CD14-positive monocyte (primary cell): ENCODE data around the gene AATK. TPM values are rescaled to one million over a fixed set of nuclear protein-coding genes. Genes with fewer than 3 reads are reported as not detected.
A peak's percentile ranks its signal among the peaks of the same experiment; 100 is the strongest.

ENCODE experiments used
- DNase-seq, 3 donors: peaks; one replicate each; pipeline ENCODE4 v3.0.0-alpha.2; 2011 to 2022
- H2AFZ ChIP-seq: 2 replicates; pipeline ENCODE4 v1.6.0; 2012; ENCODE audit warnings: mild to moderate bottlenecking, low read depth, low read length, inconsistent platforms; ENCODE audit not compliant: insufficient read depth, poor library complexity, severe bottlenecking
- H3K27ac ChIP-seq, 2 donors: 1 replicate in 1 of 2; 2 replicates in 1 of 2; pipeline ENCODE4 v1.5.1; 2012 to 2013; ENCODE audit warnings: low read length in 2 of 2, control low read depth in 1 of 2, inconsistent platforms in 1 of 2, low read depth in 1 of 2, mild to moderate bottlenecking in 1 of 2
- H3K27me3 ChIP-seq, 2 donors: one replicate each; pipeline versions ENCODE4 v1.6.0 to v1.6.1; 2011 to 2013; ENCODE audit warnings: low read length in 2 of 2; ENCODE audit not compliant: control insufficient read depth in 2 of 2, insufficient read depth in 2 of 2
- H3K36me3 ChIP-seq, 2 donors: replicated peaks in 1 of 2; 1 replicate in 1 of 2; 2 replicates in 1 of 2; pipeline versions ENCODE4 v1.5.1 to v1.6.1; 2012 to 2013; ENCODE audit warnings: low read length in 2 of 2, control low read depth in 1 of 2, inconsistent platforms in 1 of 2, mild to moderate bottlenecking in 1 of 2; ENCODE audit not compliant: insufficient read depth in 2 of 2, control insufficient read depth in 1 of 2
- H3K4me1 ChIP-seq, 2 donors: 1 replicate in 1 of 2; 2 replicates in 1 of 2; pipeline versions ENCODE4 v1.5.1 to v1.6.1; 2012 to 2013; ENCODE audit warnings: low read length in 2 of 2, control low read depth in 1 of 2, inconsistent platforms in 1 of 2, mild to moderate bottlenecking in 1 of 2, moderate library complexity in 1 of 2; ENCODE audit not compliant: insufficient read depth in 2 of 2, control insufficient read depth in 1 of 2
- H3K4me2 ChIP-seq: replicated peaks from 2 replicates; pipeline ENCODE3; 2012; ENCODE audit warnings: low read length, moderate library complexity, mild to moderate bottlenecking; ENCODE audit not compliant: poor library complexity, severe bottlenecking; ENCODE audit errors: extremely low read depth
- H3K4me3 ChIP-seq, 3 experiments: fragments of 200-600 bp in 1 of 3; sonication (generic) in 1 of 3; replicated peaks in 1 of 3; 1 replicate in 2 of 3; 2 replicates in 1 of 3; pipeline ENCODE4 v1.5.1; 2011 to 2013; ENCODE audit warnings: low read length in 3 of 3, mild to moderate bottlenecking in 3 of 3, control low read depth in 2 of 3, low read depth in 2 of 3, inconsistent platforms in 1 of 3, moderate library complexity in 1 of 3
- H3K79me2 ChIP-seq: 2 replicates; pipeline ENCODE4 v1.6.0; 2012; ENCODE audit warnings: mild to moderate bottlenecking, control low read depth, inconsistent platforms, low read length, moderate library complexity; ENCODE audit not compliant: insufficient read depth
- H3K9ac ChIP-seq: 2 replicates; pipeline ENCODE4 v1.6.0; 2017; ENCODE audit warnings: low read length, mild to moderate bottlenecking; ENCODE audit not compliant: insufficient read depth, poor library complexity, severe bottlenecking
- H3K9me3 ChIP-seq, 2 donors: replicated peaks in 1 of 2; 1 replicate in 1 of 2; 2 replicates in 1 of 2; pipeline versions ENCODE4 v1.5.1 to v1.6.1; 2012 to 2013; ENCODE audit warnings: low read length in 2 of 2, control low read depth in 1 of 2; ENCODE audit not compliant: control insufficient read depth in 1 of 2, insufficient read depth in 1 of 2
- H4K20me1 ChIP-seq: 2 replicates; pipeline ENCODE4 v1.6.0; 2012; ENCODE audit warnings: mild to moderate bottlenecking, low read length, control low read depth, moderate library complexity; ENCODE audit not compliant: insufficient read depth
- H3K27ac Mint-ChIP-seq, 7 donors: one replicate each; pipeline ENCODE4 v1.8.0; 2020; ENCODE audit warnings: mild to moderate bottlenecking in 7 of 7, mixed read lengths in 7 of 7, moderate library complexity in 6 of 7, inconsistent platforms in 2 of 7
- H3K27me3 Mint-ChIP-seq, 3 donors: one replicate each; pipeline ENCODE4 v1.8.0; 2021 to 2022; ENCODE audit warnings: low read depth in 3 of 3, mild to moderate bottlenecking in 3 of 3, mixed read lengths in 3 of 3, moderate library complexity in 3 of 3, inconsistent platforms in 1 of 3
- H3K36me3 Mint-ChIP-seq, 2 donors: one replicate each; pipeline ENCODE4 v1.8.0; 2020; ENCODE audit warnings: mixed read lengths in 2 of 2, inconsistent platforms in 1 of 2, mild to moderate bottlenecking in 1 of 2
- H3K4me1 Mint-ChIP-seq: one replicate; pipeline ENCODE4 v1.8.0; 2020; ENCODE audit warnings: mild to moderate bottlenecking, mixed read lengths
- H3K4me3 Mint-ChIP-seq, 2 donors: one replicate each; pipeline ENCODE4 v1.8.0; 2020; ENCODE audit warnings: mild to moderate bottlenecking in 2 of 2, mixed read lengths in 2 of 2, moderate library complexity in 1 of 2
- H3K9me3 Mint-ChIP-seq, 7 donors: one replicate each; pipeline ENCODE4 v1.8.0; 2020 to 2022; ENCODE audit warnings: mixed read lengths in 7 of 7, mild to moderate bottlenecking in 6 of 7, moderate library complexity in 6 of 7, inconsistent platforms in 2 of 7
- WGBS: methylation state at CpG from one replicate; pipeline ENCODE4 v1.1.5; 2013; ENCODE audit warnings: missing lambda C conversion rate; ENCODE audit not compliant: insufficient coverage; 5-methylcytosine and 5-hydroxymethylcytosine counted together
- intact Hi-C, 2 donors: fragments of 100-400 bp; cut with micrococcal nuclease; formaldehyde crosslinking; loops; one replicate each; pipeline versions ENCODE4 v1.15.0 to v1.15.1; 2023
- polyA plus RNA-seq, 3 donors: library from polyadenylated mRNA; depleted of rRNA in 1 of 3; unstranded in 2 of 3; stranded (reverse) in 1 of 3; fragments of 300-500 nt in 2 of 3; fragments of >200 nt in 1 of 3; fragmentation: Illumina TruSeq in 2 of 3; gene quantifications; 1 replicate in 2 of 3; 2 replicates in 1 of 3; pipeline ENCODE4 v1.2.3, GENCODE V29; 2012 to 2021
- TF ChIP-seq, protein P1 (sequence below): fragments of 200-600 bp; IDR thresholded peaks from one replicate; pipeline ENCODE4 v1.8.0; 2022; ENCODE audit warnings: antibody characterized with exemption, mild to moderate bottlenecking

The AATK gene
- polyA plus RNA-seq, 3 donors = 0.93 to 15.3 (median 2.0) TPM

DNA sequence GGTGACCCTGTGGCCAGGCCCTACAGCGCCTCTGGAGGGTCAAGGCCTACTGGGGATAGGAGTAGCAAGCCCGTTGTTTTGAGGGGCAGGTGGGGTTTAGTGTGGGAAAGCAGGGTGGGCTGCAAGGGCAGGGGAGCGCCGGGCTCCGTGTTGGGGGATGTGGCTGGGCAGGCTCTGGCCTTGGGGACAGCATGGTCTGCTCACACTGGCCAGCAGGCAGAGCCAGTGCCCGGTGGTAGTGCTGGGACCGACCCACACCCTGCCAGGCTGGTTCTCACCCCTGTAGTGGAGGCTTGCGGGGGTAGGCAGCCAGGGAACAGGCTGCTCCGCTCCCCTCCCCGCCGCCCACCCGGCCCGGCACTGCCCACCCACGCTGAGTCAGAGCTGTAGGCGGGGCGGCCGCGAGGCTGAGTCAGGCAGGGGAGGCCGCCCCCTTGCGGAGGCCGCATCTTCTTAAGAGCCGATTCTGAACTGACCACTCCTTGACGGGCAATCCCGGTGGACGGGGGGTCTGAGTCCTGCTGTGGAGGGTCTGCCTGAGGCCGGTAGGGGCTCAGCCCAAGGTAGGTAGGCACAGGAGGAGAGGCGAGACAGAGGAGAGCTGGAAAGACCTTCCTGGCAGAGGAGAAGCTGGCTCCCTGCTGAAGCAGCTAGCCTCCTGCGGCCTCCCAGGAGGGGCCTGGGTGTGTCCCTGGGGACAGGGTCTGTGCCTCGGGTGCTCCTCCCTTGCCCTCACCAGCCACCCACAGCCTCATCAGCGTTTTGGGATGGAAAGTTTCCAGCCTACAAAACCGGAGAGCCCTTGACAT, 68.7 kb downstream of the AATK start:
- peak overlapping the region; percentile 41 for H2AFZ ChIP-seq
- H3K36me3 Mint-ChIP-seq = peaks cover 0 to 11% of the 10 kb centered on the region in 2 donors

DNA sequence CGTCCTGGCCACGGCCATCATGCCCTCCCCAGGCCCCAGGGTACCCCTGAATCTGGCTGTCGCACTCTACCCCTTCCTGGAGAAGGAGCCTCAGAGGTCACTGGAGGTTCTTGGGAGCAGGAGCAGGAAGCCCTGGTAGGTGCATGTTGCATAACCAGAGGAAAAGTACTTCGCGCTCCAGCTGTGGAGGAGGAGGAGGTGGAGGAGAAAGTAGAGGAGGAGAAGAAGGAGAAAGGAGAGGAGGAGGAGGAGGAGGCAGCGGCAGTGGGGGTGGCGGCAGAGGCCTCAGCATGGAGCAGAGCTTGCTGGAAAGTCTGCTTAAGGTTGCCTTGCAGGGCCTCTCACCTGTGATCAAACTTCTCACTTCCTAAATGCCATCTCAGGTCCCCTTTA, 69.3 kb downstream of the AATK start:
- H3K4me3 ChIP-seq = no peak overlapping the region
- intact Hi-C loops = no loop called here
- H3K4me3 Mint-ChIP-seq = no peak overlapping the region
- peaks cover 30% of the 10 kb centered on the region for H3K4me1 Mint-ChIP-seq
- H3K27me3 Mint-ChIP-seq = peaks cover 3 to 12% (median 8%) of the 10 kb centered on the region in 3 donors
- H3K27me3 ChIP-seq = peaks cover 0 to 3% of the 10 kb centered on the region in 2 donors
- H3K9me3 ChIP-seq = no peaks in the 10 kb centered on the region
- H3K36me3 ChIP-seq = peaks cover 0 to 6% of the 10 kb centered on the region in 2 donors
- peaks cover 13 to 15% of the 10 kb centered on the region in 2 donors for H3K4me1 ChIP-seq
- no peak overlapping the region for H3K9ac ChIP-seq
- no peaks in the 10 kb centered on the region for H3K79me2 ChIP-seq
- 52% methylated on average over 4 of the region's 7 CpGs for WGBS
- H3K9me3 Mint-ChIP-seq = no peaks in the 10 kb centered on the region
- peaks cover 0 to 11% of the 10 kb centered on the region in 2 donors for H3K36me3 Mint-ChIP-seq
- H3K27ac Mint-ChIP-seq = peak overlapping the region in 4 of 7 donors; percentile 13 to 84 (median 50)
- H3K27ac ChIP-seq = no peak overlapping the region
- DNase-seq = no peak
- H3K4me2 ChIP-seq = no peak overlapping the region
- H2AFZ ChIP-seq = no peak overlapping the region
- TF ChIP-seq, protein P1, sequence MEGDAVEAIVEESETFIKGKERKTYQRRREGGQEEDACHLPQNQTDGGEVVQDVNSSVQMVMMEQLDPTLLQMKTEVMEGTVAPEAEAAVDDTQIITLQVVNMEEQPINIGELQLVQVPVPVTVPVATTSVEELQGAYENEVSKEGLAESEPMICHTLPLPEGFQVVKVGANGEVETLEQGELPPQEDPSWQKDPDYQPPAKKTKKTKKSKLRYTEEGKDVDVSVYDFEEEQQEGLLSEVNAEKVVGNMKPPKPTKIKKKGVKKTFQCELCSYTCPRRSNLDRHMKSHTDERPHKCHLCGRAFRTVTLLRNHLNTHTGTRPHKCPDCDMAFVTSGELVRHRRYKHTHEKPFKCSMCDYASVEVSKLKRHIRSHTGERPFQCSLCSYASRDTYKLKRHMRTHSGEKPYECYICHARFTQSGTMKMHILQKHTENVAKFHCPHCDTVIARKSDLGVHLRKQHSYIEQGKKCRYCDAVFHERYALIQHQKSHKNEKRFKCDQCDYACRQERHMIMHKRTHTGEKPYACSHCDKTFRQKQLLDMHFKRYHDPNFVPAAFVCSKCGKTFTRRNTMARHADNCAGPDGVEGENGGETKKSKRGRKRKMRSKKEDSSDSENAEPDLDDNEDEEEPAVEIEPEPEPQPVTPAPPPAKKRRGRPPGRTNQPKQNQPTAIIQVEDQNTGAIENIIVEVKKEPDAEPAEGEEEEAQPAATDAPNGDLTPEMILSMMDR = no peak
- H4K20me1 ChIP-seq = peaks cover 4% of the 10 kb centered on the region

More for the DNA sequence above, 68.7 kb downstream of the AATK start:
- Mint-ChIP-seq H3K27me3 (peaks cover 3 to 12% (median 8%) of the 10 kb centered on the region in 3 donors), H3K9me3 (no peaks in the 10 kb centered on the region), H3K4me1 (peaks cover 32% of the 10 kb centered on the region), H3K27ac (peak overlapping the region in 4 of 7 donors; percentile 75 to 89 (median 81)), H3K4me3 (peak overlapping the region in 1 of 2 donors; percentile 31)
- TF ChIP-seq, protein P1 = peak; percentile 62
- peak overlapping the region in 1 of 3 experiments; percentile 28 for H3K4me3 ChIP-seq
- peak overlapping the region; percentile 45 for H3K4me2 ChIP-seq
- intact Hi-C loops = no loop called here
- H3K79me2 ChIP-seq = no peaks in the 10 kb centered on the region
- H3K9ac ChIP-seq = peak overlapping the region; percentile 25
- peaks cover 19 to 20% of the 10 kb centered on the region in 2 donors for H3K4me1 ChIP-seq
- no peaks in the 10 kb centered on the region for H3K9me3 ChIP-seq
- H3K27me3 ChIP-seq = peaks cover 0 to 3% of the 10 kb centered on the region in 2 donors
- H3K36me3 ChIP-seq = peaks cover 0 to 6% of the 10 kb centered on the region in 2 donors
- peak; percentile 52 to 70 (median 56) for DNase-seq
- H4K20me1 ChIP-seq = peaks cover 9% of the 10 kb centered on the region
- no peak overlapping the region for H3K27ac ChIP-seq
- WGBS = 45% methylated on average over 24 of the region's 31 CpGs
